ENCODE data around the gene DOK5. TPM values are rescaled to one million over a fixed set of nuclear protein-coding genes. Genes with fewer than 3 reads are reported as not detected.
A peak's percentile ranks its signal among the peaks of the same experiment; 100 is the strongest.

DOK5 gene
- total RNA-seq, 2 donors from 2014 or later, result 4.6 to 6.7 TPM

DNA sequence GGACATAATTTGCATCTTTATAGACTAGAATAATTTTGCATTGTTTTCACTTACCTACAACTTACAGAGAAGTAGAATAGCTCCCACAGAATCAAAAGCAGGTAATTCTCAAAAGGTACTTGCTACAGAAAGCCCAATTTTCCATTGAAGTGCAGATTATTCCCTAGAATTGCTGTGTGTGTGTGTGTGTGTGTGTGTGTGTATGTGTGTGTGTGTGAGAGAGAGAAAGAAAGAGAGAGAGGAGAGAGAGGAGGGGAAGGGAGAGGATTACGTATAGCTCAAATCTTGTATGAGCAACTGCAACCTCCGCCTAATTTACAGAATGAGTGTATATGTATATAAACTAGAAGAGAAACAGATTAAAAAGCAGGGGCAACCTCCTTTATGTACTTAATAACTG, 68.0 kb downstream of the DOK5 start:
- Histone ChIP-seq H3K4me1 (ENCODE audit: control insufficient read depth, insufficient read depth, low read length) (no peaks in the 10 kb centered on the region), H3K27ac (ENCODE audit: low read depth, low read length) (no peak overlapping the region), H3K9me3 (ENCODE audit: control insufficient read depth, low read length) (peaks cover 14% of the 10 kb centered on the region), H3K4me3 (ENCODE audit: low read length) (no peak overlapping the region), H3K9ac (ENCODE audit: extremely low read depth, low read length, poor library complexity, severe bottlenecking) (no peak overlapping the region), H3K27me3 (ENCODE audit: control insufficient read depth, insufficient read depth, low read length, poor library complexity, severe bottlenecking) (no peaks in the 10 kb centered on the region), H3K36me3 (ENCODE audit: control insufficient read depth, insufficient read depth, low read length) (no peaks in the 10 kb centered on the region)
- Mint-ChIP-seq H3K27ac (no peak overlapping the region), H3K9me3 (peaks cover 12% of the 10 kb centered on the region), H3K36me3 (ENCODE audit: low read depth) (no peaks in the 10 kb centered on the region), H3K27me3 (ENCODE audit: insufficient read depth) (no peaks in the 10 kb centered on the region), H3K4me1 (no peaks in the 10 kb centered on the region), H3K4me3 (no peak overlapping the region)
- WGBS, 2 experiments (ENCODE audit: insufficient coverage in 1 of 2, insufficient read length in 1 of 2), result 100% methylated on average over 2 of the region's 2 CpGs; no CpG with 5 or more reads in 1 of the 2 experiments
- TF ChIP-seq, protein P1, sequence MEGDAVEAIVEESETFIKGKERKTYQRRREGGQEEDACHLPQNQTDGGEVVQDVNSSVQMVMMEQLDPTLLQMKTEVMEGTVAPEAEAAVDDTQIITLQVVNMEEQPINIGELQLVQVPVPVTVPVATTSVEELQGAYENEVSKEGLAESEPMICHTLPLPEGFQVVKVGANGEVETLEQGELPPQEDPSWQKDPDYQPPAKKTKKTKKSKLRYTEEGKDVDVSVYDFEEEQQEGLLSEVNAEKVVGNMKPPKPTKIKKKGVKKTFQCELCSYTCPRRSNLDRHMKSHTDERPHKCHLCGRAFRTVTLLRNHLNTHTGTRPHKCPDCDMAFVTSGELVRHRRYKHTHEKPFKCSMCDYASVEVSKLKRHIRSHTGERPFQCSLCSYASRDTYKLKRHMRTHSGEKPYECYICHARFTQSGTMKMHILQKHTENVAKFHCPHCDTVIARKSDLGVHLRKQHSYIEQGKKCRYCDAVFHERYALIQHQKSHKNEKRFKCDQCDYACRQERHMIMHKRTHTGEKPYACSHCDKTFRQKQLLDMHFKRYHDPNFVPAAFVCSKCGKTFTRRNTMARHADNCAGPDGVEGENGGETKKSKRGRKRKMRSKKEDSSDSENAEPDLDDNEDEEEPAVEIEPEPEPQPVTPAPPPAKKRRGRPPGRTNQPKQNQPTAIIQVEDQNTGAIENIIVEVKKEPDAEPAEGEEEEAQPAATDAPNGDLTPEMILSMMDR (conservative IDR thresholded peaks at IDR 0.05), result no peak
- no peak for DNase-seq

DNA sequence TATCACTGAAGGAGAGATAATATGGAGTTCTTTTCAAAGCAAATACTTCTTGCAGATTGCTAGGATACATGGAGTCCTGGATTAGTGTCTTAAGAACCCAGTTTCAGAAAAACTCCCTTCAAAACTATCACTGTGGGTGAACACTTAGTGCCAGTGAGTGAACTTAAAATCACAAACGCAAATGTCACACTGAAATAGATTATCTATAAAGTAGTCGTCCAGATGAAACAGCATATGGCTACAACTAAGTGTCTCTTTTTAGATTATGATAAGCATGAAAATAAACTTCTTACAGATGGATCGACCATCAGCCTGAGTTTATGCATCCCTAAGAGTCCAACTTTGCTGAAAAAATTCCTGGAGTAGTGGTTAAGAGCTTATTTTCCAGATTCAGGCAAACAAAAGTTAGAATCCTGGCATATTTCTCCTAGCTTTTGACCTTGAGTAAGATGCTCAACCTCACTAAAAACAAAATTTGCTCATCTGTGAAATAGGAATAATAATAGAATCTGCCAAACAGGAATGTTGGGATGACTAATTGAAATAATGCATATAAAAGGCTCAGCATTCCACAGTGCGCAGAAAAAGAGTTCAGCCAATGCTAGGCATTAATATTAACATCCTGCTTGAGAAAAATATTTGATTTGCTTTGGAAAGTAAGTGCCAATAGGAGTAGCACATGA, 70.4 kb downstream of the DOK5 start:
- Histone ChIP-seq H3K9ac (ENCODE audit: extremely low read depth, low read length, poor library complexity, severe bottlenecking) (no peak overlapping the region), H3K9me3 (ENCODE audit: control insufficient read depth, low read length) (peaks cover 10% of the 10 kb centered on the region), H3K4me3 (ENCODE audit: low read length) (no peak overlapping the region), H3K27ac (ENCODE audit: low read depth, low read length) (peak overlapping the region; percentile 53), H3K36me3 (ENCODE audit: control insufficient read depth, insufficient read depth, low read length) (no peaks in the 10 kb centered on the region), H3K27me3 (ENCODE audit: control insufficient read depth, insufficient read depth, low read length, poor library complexity, severe bottlenecking) (no peaks in the 10 kb centered on the region), H3K4me1 (ENCODE audit: control insufficient read depth, insufficient read depth, low read length) (no peaks in the 10 kb centered on the region)
- Mint-ChIP-seq H3K27ac (no peak overlapping the region), H3K27me3 (ENCODE audit: insufficient read depth) (no peaks in the 10 kb centered on the region), H3K36me3 (ENCODE audit: low read depth) (no peaks in the 10 kb centered on the region), H3K4me3 (no peak overlapping the region), H3K9me3 (peaks cover 7% of the 10 kb centered on the region), H3K4me1 (no peaks in the 10 kb centered on the region)
- no peak for DNase-seq
- TF ChIP-seq, protein P1 (conservative IDR thresholded peaks at IDR 0.05), result no peak
- 82 to 93% methylated on average over 3 to 4 of the region's 4 CpGs for WGBS, 2 experiments (ENCODE audit: insufficient coverage in 1 of 2, insufficient read length in 1 of 2)

DNA sequence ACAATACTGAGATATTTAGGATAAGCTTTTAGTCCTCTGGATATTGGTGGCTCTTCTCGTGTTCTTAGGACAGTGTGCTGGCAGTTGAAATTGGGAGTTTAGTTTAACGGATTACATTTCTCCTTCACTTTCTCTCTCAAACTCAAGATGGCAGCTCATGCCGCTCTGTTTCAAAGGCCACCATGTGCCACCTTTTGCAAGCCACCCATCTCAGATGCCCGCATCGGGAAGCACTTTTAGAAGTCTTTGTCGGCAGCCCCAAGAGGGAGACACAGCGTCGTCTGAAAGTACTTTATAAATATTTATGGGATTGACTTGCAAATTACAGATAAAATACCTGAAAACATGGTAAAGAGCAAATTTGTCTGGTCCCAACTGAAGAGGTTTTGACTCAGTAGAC, 73.5 kb downstream of the DOK5 start:
- H3K4me3 ChIP-seq (ENCODE audit: low read length), result no peak overlapping the region
- TF ChIP-seq, protein P1 (conservative IDR thresholded peaks at IDR 0.05), result no peak
- H3K36me3 Mint-ChIP-seq (ENCODE audit: low read depth), result no peaks in the 10 kb centered on the region
- DNase-seq, result no peak
- no peaks in the 10 kb centered on the region for H3K27me3 ChIP-seq (ENCODE audit: control insufficient read depth, insufficient read depth, low read length, poor library complexity, severe bottlenecking)
- WGBS, 2 experiments (ENCODE audit: insufficient coverage in 1 of 2, insufficient read length in 1 of 2), result 95% methylated on average over 8 of the region's 8 CpGs; no CpG with 5 or more reads in 1 of the 2 experiments
- peaks cover 10% of the 10 kb centered on the region for H3K9me3 ChIP-seq (ENCODE audit: control insufficient read depth, low read length)
- no peak overlapping the region for H3K4me3 Mint-ChIP-seq
- no peak overlapping the region for H3K27ac ChIP-seq (ENCODE audit: low read depth, low read length)
- H3K27me3 Mint-ChIP-seq (ENCODE audit: insufficient read depth), result no peaks in the 10 kb centered on the region
- H3K4me1 Mint-ChIP-seq, result no peaks in the 10 kb centered on the region
- no peak overlapping the region for H3K27ac Mint-ChIP-seq
- peaks cover 7% of the 10 kb centered on the region for H3K9me3 Mint-ChIP-seq
- H3K4me1 ChIP-seq (ENCODE audit: control insufficient read depth, insufficient read depth, low read length), result no peaks in the 10 kb centered on the region
- no peaks in the 10 kb centered on the region for H3K36me3 ChIP-seq (ENCODE audit: control insufficient read depth, insufficient read depth, low read length)
- H3K9ac ChIP-seq (ENCODE audit: extremely low read depth, low read length, poor library complexity, severe bottlenecking), result no peak overlapping the region

Measured in endodermal cell (in vitro differentiated cells).